Right lobe of liver (tissue), 4 donors: Measurements from ENCODE around the gene CELSR1.

ENCODE experiments used
- CTCF ChIP-seq, 4 donors: fragments of 200-600 bp in 3 of 4; fragments of 450-650 bp in 1 of 4; IDR thresholded peaks; one replicate each; pipeline versions ENCODE4 v1.5.1 to v1.8.0; 2016 to 2022; ENCODE audit warnings: antibody characterized with exemption in 4 of 4, mild to moderate bottlenecking in 2 of 4
- POLR2A ChIP-seq: fragments of 450-650 bp; IDR thresholded peaks from one replicate; pipeline ENCODE4 v1.6.1; 2017; ENCODE audit warnings: antibody characterized with exemption, mild to moderate bottlenecking
- donor health status: DM: no; HTN: no; CAD: no.
- donor health status: DM: no; HTN: no; CAD: no.
- donor health status: DM: no; HTN: yes; CAD: no.

GRCh38 chr22:46376111-46376510 lies 161.3 kb downstream of the CELSR1 start:
- TF ChIP-seq CTCF (IDR thresholded peaks at IDR 0.05): no peak
- no peak for TF ChIP-seq POLR2A
